Mucosa of rectum (tissue), 2 donors: ENCODE measurements around the gene CCDC85B.
"Not testable (repeated sequence)": the region's sequence is repeated elsewhere in the genome, so short reads cannot be mapped to it uniquely, and the experiment has no call there.

ENCODE experiments used
- H3K27ac ChIP-seq, 2 donors: one replicate each; pipeline ENCODE4 v1.7.0; 2013; ENCODE audit warnings: inconsistent platforms in 2 of 2, low read depth in 2 of 2, low read length in 2 of 2
- H3K27me3 ChIP-seq, 2 donors: one replicate each; pipeline ENCODE4 v1.7.0; 2013; ENCODE audit warnings: low read length in 2 of 2; ENCODE audit not compliant: control insufficient read depth in 2 of 2, insufficient read depth in 2 of 2
- H3K36me3 ChIP-seq, 2 donors: one replicate each; pipeline ENCODE4 v1.7.0; 2013; ENCODE audit warnings: low read length in 2 of 2; ENCODE audit not compliant: control insufficient read depth in 2 of 2, insufficient read depth in 2 of 2
- H3K4me1 ChIP-seq, 2 donors: one replicate each; pipeline ENCODE4 v1.7.0; 2013; ENCODE audit warnings: low read length in 2 of 2, mild to moderate bottlenecking in 1 of 2; ENCODE audit not compliant: control insufficient read depth in 2 of 2, insufficient read depth in 2 of 2
- H3K4me3 ChIP-seq, 2 donors: one replicate each; pipeline ENCODE4 v1.7.0; 2013; ENCODE audit warnings: low read length in 2 of 2
- H3K9ac ChIP-seq, 2 donors: one replicate each; pipeline ENCODE4 v1.7.0; 2013; ENCODE audit warnings: low read length in 2 of 2, low read depth in 1 of 2, mild to moderate bottlenecking in 1 of 2
- H3K9me3 ChIP-seq, 2 donors: one replicate each; pipeline ENCODE4 v1.7.0; 2013; ENCODE audit warnings: low read length in 2 of 2; ENCODE audit not compliant: control insufficient read depth in 2 of 2
- donor health status: healthy.
- donor health status: Normal muscosa, but diverticular disease.

CCDC85B gene

DNA sequence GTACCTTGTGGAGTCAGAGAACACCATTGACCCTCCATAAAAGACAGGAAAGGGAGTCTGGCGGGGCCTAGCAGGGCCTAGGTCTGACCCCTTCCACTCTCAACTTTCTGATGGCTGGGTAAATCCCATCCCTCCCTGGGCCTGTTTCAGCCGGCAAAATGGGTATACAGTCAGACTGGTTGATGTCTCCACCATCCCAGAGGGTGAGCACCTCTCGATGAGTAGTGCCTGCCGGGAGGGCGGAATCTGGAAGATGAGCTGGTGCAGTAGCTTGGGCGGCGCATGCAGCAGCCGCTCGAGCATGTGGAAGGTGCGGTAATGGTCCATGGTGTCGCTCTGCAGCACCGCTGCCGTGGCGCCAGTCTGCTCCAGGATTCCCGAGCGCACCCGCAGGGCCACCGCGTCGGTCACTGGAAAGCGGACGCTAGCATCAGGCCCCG, 2.7 kb upstream of the CCDC85B start:
- no peaks in the 10 kb centered on the region for H3K27me3 ChIP-seq
- peaks cover 47 to 48% of the 10 kb centered on the region in 2 donors for H3K4me1 ChIP-seq
- H3K4me3 ChIP-seq = peak overlapping the region; percentile 85 to 90
- peaks cover 9 to 25% of the 10 kb centered on the region in 2 donors for H3K36me3 ChIP-seq
- peak overlapping the region; percentile 91 to 95 for H3K27ac ChIP-seq
- no peaks in the 10 kb centered on the region for H3K9me3 ChIP-seq
- H3K9ac ChIP-seq = peak overlapping the region; percentile 84 to 85

- peak within 1 kb of the TSS; percentile 85 to 90 for H3K4me3 ChIP-seq
- peaks cover 47 to 48% of the 10 kb centered on the region in 2 donors for H3K4me1 ChIP-seq
- H3K27me3 ChIP-seq = no peaks in the 10 kb centered on the region
- H3K9ac ChIP-seq = peak within 1 kb of the TSS; percentile 87 to 94
- peaks cover 9 to 21% of the 10 kb centered on the region in 2 donors for H3K36me3 ChIP-seq
- peak within 1 kb of the TSS; percentile 91 to 95 for H3K27ac ChIP-seq
- no peaks in the 10 kb centered on the region for H3K9me3 ChIP-seq
Measured at GRCh38 chr11:65888163-65888814, 2.2 kb upstream of the CCDC85B start, which contains the start of gene FIBP. TSS of gene FIBP (minus strand) at chr11:65888471. CDS start at chr11:65888418, 53 bp downstream.

- peaks cover 43 to 47% of the 10 kb centered on the region in 2 donors for H3K4me1 ChIP-seq
- peak overlapping the region; percentile 91 to 95 for H3K27ac ChIP-seq
- H3K27me3 ChIP-seq = no peaks in the 10 kb centered on the region
- H3K9ac ChIP-seq = peak overlapping the region; percentile 74 to 81
- peaks cover 2% of the 10 kb centered on the region in 2 donors for H3K36me3 ChIP-seq
- peak overlapping the region; percentile 73 to 75 for H3K4me3 ChIP-seq
- H3K9me3 ChIP-seq = no peaks in the 10 kb centered on the region
Measured at GRCh38 chr11:65891219-65892136, 1.0 kb downstream of the CCDC85B start.

DNA sequence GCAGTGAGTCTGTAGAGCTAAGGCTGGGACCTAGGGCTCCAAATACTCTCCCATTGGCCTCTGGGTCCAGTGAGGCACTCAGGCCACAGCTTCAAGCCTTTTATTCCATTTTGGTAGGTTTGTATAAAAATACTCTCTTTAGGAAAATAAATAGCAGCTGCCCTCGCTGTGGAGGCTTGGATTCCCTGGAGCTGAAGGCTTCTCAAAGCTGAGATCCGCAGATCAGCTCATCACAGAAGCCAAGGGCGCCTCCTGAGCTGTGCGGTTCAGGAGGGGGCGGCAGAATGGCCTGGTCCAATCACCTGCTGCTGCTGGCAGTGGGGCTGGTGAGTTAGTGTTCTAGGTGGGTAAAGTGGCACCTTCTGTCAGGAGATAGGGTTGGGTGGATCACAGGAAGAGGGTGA, 1.7 kb downstream of the CCDC85B start:
- Histone ChIP-seq H3K4me1 (peaks cover 43 to 47% of the 10 kb centered on the region in 2 donors), H3K9ac (peak overlapping the region; percentile 6 to 81), H3K4me3 (peak overlapping the region; percentile 73 to 75), H3K27ac (peak overlapping the region in 1 of 2 donors; percentile 95)
- H3K9me3 ChIP-seq, H3K36me3 ChIP-seq, H3K27me3 ChIP-seq: not testable (repeated sequence)

GRCh38 chr11:65892661-65893317, 2.3 kb downstream of the CCDC85B start:
- Histone ChIP-seq H3K4me3 (no peak overlapping the region), H3K4me1 (peaks cover 38 to 41% of the 10 kb centered on the region in 2 donors), H3K27me3 (no peaks in the 10 kb centered on the region), H3K27ac (peak overlapping the region in 1 of 2 donors; percentile 24), H3K9me3 (no peaks in the 10 kb centered on the region), H3K36me3 (no peaks in the 10 kb centered on the region), H3K9ac (no peak overlapping the region)

DNA sequence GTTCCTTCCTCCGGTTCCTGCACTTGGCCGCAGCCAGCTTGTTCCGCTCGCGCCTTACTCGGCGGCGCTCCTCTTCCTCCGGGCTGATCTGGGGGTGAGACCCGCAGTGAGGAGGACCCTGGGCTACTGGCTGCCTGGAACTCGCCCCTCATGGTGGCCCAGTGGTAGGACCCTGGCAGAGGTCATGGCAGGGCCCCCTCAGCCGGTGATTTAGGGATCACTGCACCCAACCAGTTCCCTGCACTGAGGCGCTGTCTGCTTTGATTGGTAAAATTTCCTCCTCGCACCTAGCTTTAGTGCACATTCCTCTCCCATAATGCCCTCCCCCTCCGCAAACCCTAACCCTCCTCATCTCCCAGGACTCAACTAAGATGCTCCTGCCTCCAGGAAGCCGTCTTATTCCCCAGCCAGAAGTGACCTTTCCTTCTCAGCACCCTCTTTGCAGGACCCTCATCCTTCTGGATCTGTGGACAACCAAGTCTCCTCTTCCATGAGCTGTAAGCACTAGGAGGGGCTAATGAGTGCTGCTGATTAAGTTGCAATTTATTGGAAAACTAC, 3.6 kb downstream of the CCDC85B start:
- H3K4me1 ChIP-seq = peaks cover 29 to 30% of the 10 kb centered on the region in 2 donors

GRCh38 chr11:65895482-65895981, 5.1 kb downstream of the CCDC85B start:
- Histone ChIP-seq H3K9ac (no peak overlapping the region), H3K27ac (no peak overlapping the region), H3K4me1 (peaks cover 26 to 28% of the 10 kb centered on the region in 2 donors)

More for the DNA sequence above, 3.6 kb downstream of the CCDC85B start:
- H3K9ac ChIP-seq = peak overlapping the region; percentile 21 to 56
- peak overlapping the region; percentile 22 to 60 for H3K4me3 ChIP-seq
- no peaks in the 10 kb centered on the region for H3K9me3 ChIP-seq
- peaks cover 3 to 5% of the 10 kb centered on the region in 2 donors for H3K27me3 ChIP-seq
- H3K36me3 ChIP-seq = no peaks in the 10 kb centered on the region
- peak overlapping the region; percentile 68 to 80 for H3K27ac ChIP-seq

DNA sequence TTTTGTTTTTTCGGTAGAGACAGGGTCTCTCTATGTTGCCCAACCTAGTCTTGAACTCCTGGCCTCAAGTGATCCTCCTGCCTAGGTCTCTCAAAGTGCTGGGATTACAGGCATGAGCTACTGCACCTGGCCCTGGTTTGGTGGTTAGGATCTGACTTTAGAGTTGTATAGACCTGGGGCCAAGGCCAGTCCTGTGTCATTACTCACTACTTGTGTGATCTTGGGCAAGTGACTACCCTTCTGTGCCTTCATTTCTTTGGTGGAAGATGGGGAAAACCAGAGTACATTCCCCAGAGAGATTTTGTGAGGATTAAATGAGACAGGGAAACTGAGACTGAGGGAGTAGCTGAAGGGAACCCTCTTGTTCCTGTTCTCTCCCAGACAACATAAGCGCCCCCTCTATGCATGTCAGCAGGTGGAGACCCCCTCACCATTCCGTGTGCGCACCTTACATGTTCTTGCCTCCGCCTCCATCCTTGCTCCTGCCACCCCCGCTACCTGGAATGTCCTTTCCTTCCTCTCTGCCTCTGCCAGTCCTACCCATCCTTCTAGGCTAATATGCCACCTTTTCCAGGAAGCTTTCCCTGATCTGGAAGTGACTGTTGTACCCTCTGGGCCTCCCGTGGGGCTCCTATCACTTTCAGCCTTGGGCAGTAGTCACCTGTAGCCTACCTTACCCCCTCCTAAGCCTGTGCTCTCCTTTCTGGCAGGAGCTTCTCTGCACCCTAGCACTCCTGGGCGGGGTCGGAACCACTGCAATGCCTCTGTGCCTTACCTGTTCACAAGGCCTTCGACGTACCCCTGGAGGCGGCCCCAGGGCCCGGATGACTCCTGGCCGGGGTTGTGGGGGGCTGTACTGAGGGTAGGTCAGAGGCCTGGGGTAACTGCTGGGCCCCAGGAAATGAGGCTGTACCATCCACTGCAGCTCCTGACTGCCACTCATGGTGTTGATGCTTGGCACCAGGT, 5.8 kb downstream of the CCDC85B start:
- no peak overlapping the region for H3K4me3 ChIP-seq
- H3K36me3 ChIP-seq = no peaks in the 10 kb centered on the region
- H3K27ac ChIP-seq = no peak overlapping the region
- H3K9me3 ChIP-seq = no peaks in the 10 kb centered on the region
- H3K4me1 ChIP-seq = peaks cover 21 to 23% of the 10 kb centered on the region in 2 donors
- no peak overlapping the region for H3K9ac ChIP-seq
- H3K27me3 ChIP-seq = peaks cover 8 to 10% of the 10 kb centered on the region in 2 donors

More at GRCh38 chr11:65895482-65895981, 5.1 kb downstream of the CCDC85B start:
- Histone ChIP-seq H3K27me3 (peaks cover 8 to 10% of the 10 kb centered on the region in 2 donors), H3K9me3 (no peaks in the 10 kb centered on the region), H3K4me3 (no peak overlapping the region), H3K36me3 (no peaks in the 10 kb centered on the region)
